ENCODE data around the gene STC2.

GRCh38 chr5:173306695-173307094 is 21.5 kb downstream of the STC2 start:
- TF ChIP-seq POLR2AphosphoS5 (IDR thresholded peaks at IDR 0.05) (no peak), POLR2A (IDR thresholded peaks at IDR 0.05) (no peak), CTCF (IDR thresholded peaks at IDR 0.05) (no peak), EP300 (IDR thresholded peaks at IDR 0.05; ENCODE audit: low read depth) (no peak)

All from transverse colon (tissue), 4 donors.